Liver (tissue), 9 donors: ENCODE data around the gene STAT2. TPM values are rescaled to one million over a fixed set of nuclear protein-coding genes. Genes with fewer than 3 reads are reported as not detected.

Source experiments
- DNase-seq: peaks from one replicate; pipeline ENCODE4 v3.0.0-alpha.2; 2017; ENCODE audit warnings: low spot score
- H3K27ac ChIP-seq, 2 donors: one replicate each; pipeline ENCODE4 v1.7.0; 2013; ENCODE audit warnings: inconsistent platforms in 2 of 2, low read length in 2 of 2, control low read depth in 1 of 2, low read depth in 1 of 2, mild to moderate bottlenecking in 1 of 2
- H3K27me3 ChIP-seq, 4 donors: one replicate each; pipeline versions ENCODE4 v1.6.1 to v1.7.0; 2013; ENCODE audit warnings: low read length in 3 of 4, inconsistent platforms in 1 of 4, mild to moderate bottlenecking in 1 of 4, moderate library complexity in 1 of 4; ENCODE audit not compliant: control insufficient read depth in 4 of 4, insufficient read depth in 4 of 4
- H3K36me3 ChIP-seq, 4 donors: one replicate each; pipeline versions ENCODE4 v1.6.1 to v1.7.0; 2013; ENCODE audit warnings: low read length in 3 of 4, mild to moderate bottlenecking in 3 of 4, low read depth in 1 of 4, moderate library complexity in 1 of 4; ENCODE audit not compliant: control insufficient read depth in 4 of 4, insufficient read depth in 3 of 4
- H3K4me1 ChIP-seq, 4 donors: one replicate each; pipeline versions ENCODE4 v1.6.1 to v1.7.0; 2013; ENCODE audit warnings: low read length in 3 of 4, mild to moderate bottlenecking in 3 of 4, moderate library complexity in 1 of 4; ENCODE audit not compliant: control insufficient read depth in 4 of 4, insufficient read depth in 4 of 4
- H3K4me3 ChIP-seq, 3 donors: one replicate each; pipeline versions ENCODE4 v1.6.1 to v1.7.0; 2013; ENCODE audit warnings: low read length in 3 of 3, control low read depth in 1 of 3, low read depth in 1 of 3, mild to moderate bottlenecking in 1 of 3
- H3K9ac ChIP-seq, 2 donors: one replicate each; pipeline ENCODE4 v1.7.0; 2013; ENCODE audit warnings: low read length in 2 of 2, mild to moderate bottlenecking in 2 of 2, moderate library complexity in 2 of 2, control low read depth in 1 of 2, low read depth in 1 of 2
- H3K9me3 ChIP-seq, 4 donors: one replicate each; pipeline versions ENCODE4 v1.6.1 to v1.7.0; 2013; ENCODE audit warnings: low read length in 3 of 4; ENCODE audit not compliant: control insufficient read depth in 4 of 4
- FOXA1 ChIP-seq: IDR thresholded peaks from 2 replicates; pipeline ENCODE4 v1.6.1; 2016; ENCODE audit warnings: antibody characterized with exemption
- FOXA2 ChIP-seq: IDR thresholded peaks from 2 replicates; pipeline ENCODE4 v1.6.1; 2016; ENCODE audit warnings: antibody characterized with exemption
- GABPA ChIP-seq, 2 donors: IDR thresholded peaks in 1 of 2; conservative IDR thresholded peaks in 1 of 2; 2 replicates each; pipeline ENCODE4 v1.6.1; 2016; ENCODE audit warnings: antibody characterized with exemption in 2 of 2, mild to moderate bottlenecking in 1 of 2, moderate library complexity in 1 of 2
- HNF4A ChIP-seq, 2 donors: conservative IDR thresholded peaks; 2 replicates each; pipeline ENCODE4 v1.6.1; 2016; ENCODE audit warnings: antibody characterized with exemption in 2 of 2, mild to moderate bottlenecking in 2 of 2
- HNF4G ChIP-seq: IDR thresholded peaks from 2 replicates; pipeline ENCODE4 v1.6.1; 2016; ENCODE audit warnings: antibody characterized with exemption
- JUND ChIP-seq, 2 donors: IDR thresholded peaks; 2 replicates each; pipeline ENCODE4 v1.6.1; 2016; ENCODE audit warnings: antibody characterized with exemption in 2 of 2
- NR2F2 ChIP-seq: IDR thresholded peaks from 2 replicates; pipeline ENCODE4 v1.6.1; 2016; ENCODE audit warnings: antibody characterized with exemption
- RAD21 ChIP-seq, 2 donors: IDR thresholded peaks; 2 replicates each; pipeline ENCODE4 v1.6.1; 2016; ENCODE audit warnings: antibody characterized with exemption in 2 of 2, mild to moderate bottlenecking in 2 of 2
- RXRA ChIP-seq, 2 donors: IDR thresholded peaks; 2 replicates each; pipeline ENCODE4 v1.6.1; 2017 to 2018; ENCODE audit warnings: antibody characterized with exemption in 2 of 2, mild to moderate bottlenecking in 1 of 2
- SP1 ChIP-seq: IDR thresholded peaks from 2 replicates; pipeline ENCODE4 v1.6.1; 2018; ENCODE audit warnings: antibody characterized with exemption, mild to moderate bottlenecking
- TAF1 ChIP-seq: conservative IDR thresholded peaks from 2 replicates; pipeline ENCODE4 v1.6.1; 2016; ENCODE audit warnings: antibody characterized with exemption, mild to moderate bottlenecking
- YY1 ChIP-seq: IDR thresholded peaks from 2 replicates; pipeline ENCODE4 v1.6.1; 2016; ENCODE audit warnings: antibody characterized with exemption, mild to moderate bottlenecking
- WGBS: extraction: QIAGEN DNeasy Blood & Tissue Kit; methylation state at CpG from one replicate; pipeline ENCODE4 v1.1.7; 2013; 5-methylcytosine and 5-hydroxymethylcytosine counted together
- polyA plus RNA-seq, 2 donors: library from polyadenylated mRNA; stranded (reverse) in 1 of 2; unstranded in 1 of 2; fragments of 200-250 nt in 1 of 2; fragments of >200 nt in 1 of 2; fragmentation: Nextera tagmentation in 1 of 2; extraction: Ambion mirVana in 1 of 2; gene quantifications; one replicate each; pipeline versions ENCODE4 v1.2.1 to v1.2.3, GENCODE V29; 2013 to 2015
- total RNA-seq, 2 donors: library from RNA; depleted of rRNA; stranded (reverse); fragments of >200 nt; gene quantifications; one replicate each; pipeline ENCODE4 v1.2.3, GENCODE V29; 2014
- TF ChIP-seq, protein P1 (sequence below): IDR thresholded peaks from 2 replicates; pipeline ENCODE4 v1.6.1; 2016; ENCODE audit warnings: antibody characterized with exemption
- TF ChIP-seq, protein P2 (sequence below): IDR thresholded peaks from 2 replicates; pipeline ENCODE4 v1.6.1; 2016; ENCODE audit warnings: antibody characterized with exemption
- TF ChIP-seq, protein P3 (sequence below): IDR thresholded peaks from 2 replicates; pipeline ENCODE4 v1.6.1; 2016; ENCODE audit warnings: antibody characterized with exemption, mild to moderate bottlenecking
- TF ChIP-seq, protein P4 (sequence below): IDR thresholded peaks from 2 replicates; pipeline ENCODE4 v1.6.1; 2016; ENCODE audit warnings: antibody characterized with exemption
- donor health status: healthy.
- donor health status: healthy.
- donor health status: healthy.
- donor health status: healthy.
- donor health status: healthy.

Gene STAT2
- total and polyA plus RNA-seq, 4 donors = 48.4 to 219 (median 66.6) TPM

DNA sequence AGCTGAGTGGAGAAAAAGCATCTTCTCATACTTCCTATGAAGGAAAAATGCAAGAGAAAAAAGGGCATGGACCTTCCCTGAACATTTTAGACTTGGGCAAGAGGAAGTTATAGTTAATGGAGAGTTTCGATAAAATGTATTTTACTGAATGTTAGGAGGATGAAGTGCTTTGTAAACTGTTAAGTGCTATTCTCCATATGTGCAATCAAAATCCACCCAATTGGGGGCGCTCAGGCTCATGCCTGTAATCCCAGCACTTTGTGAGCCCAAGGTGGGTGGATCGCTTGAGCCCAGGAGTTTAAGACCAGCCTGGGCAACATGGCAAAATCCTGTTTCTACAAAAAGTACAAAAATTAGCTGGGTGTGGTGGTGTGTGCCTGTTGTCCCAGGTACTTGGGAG, 42.2 kb downstream of the STAT2 start:
- Histone ChIP-seq H3K27me3 (no peaks in the 10 kb centered on the region), H3K4me3 (no peak overlapping the region), H3K9me3 (no peaks in the 10 kb centered on the region), H3K9ac (no peak overlapping the region), H3K4me1 (peaks cover 0 to 20% (median 14%) of the 10 kb centered on the region in 4 donors), H3K36me3 (peaks cover 15 to 33% (median 23%) of the 10 kb centered on the region in 4 donors), H3K27ac (no peak overlapping the region)
- 97% methylated on average over 3 of the region's 3 CpGs for WGBS
- TF ChIP-seq FOXA2 = no peak
- TF ChIP-seq RXRA (IDR thresholded peaks at IDR 0.05) = no peak
- TF ChIP-seq RAD21 (IDR thresholded peaks at IDR 0.05) = no peak
- TF ChIP-seq JUND (IDR thresholded peaks at IDR 0.05) = no peak
- TF ChIP-seq, protein P1, sequence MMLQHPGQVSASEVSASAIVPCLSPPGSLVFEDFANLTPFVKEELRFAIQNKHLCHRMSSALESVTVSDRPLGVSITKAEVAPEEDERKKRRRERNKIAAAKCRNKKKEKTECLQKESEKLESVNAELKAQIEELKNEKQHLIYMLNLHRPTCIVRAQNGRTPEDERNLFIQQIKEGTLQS = no peak
- no peak for TF ChIP-seq NR2F2
- no peak for DNase-seq

DNA sequence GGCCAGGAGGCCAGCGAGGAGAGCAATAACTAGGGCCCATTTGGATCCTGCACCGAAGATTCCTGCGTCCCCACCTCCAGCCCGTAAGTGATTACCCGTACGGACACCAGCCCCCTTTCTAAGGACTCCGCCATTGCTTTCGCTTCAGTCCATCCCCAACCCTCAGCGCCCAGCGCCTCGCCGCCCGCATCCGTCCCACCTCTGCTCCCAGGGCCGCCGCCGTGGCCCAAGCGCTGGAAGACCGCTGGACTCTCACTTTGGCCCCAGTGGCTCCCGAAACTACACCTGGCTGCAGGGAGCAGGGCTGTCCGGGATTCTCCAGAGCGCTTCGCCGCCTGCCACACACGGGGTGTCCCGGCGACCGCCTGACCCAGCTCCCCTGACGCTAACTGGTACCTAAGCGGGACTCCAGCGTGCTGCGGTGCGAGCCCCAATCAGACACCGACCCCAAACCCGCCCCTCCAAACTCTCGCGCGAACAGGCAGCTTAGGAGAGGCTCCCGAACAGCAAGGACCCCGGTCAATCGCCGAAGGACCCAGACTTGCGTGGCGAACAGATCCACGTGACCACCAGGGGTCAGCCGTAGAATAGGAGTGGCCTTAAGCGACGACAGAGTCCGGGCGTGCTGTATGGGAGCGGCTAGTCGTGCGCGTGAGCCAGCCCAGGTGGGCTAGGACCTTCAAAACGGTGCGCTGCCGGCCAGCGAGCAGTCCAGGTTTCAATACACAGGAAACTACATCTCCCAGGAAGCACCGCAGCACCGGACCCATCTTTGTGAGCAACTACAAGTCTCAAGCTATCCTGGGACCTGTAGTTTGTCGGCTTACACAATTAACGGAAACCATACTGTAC, 44.1 kb downstream of the STAT2 start, which contains the start of gene CNPY2:
Gene CNPY2 (minus strand): TSS at position 367 of the 852 bp plus-strand sequence. CDS start 771 bp downstream, outside the sequence.
- Histone ChIP-seq H3K27ac (peak within 1 kb of the TSS; percentile 86 to 98), H3K36me3 (peaks cover 15 to 29% (median 20%) of the 10 kb centered on the region in 4 donors), H3K9ac (peak within 1 kb of the TSS; percentile 72 to 88), H3K4me1 (peaks cover 0 to 20% (median 14%) of the 10 kb centered on the region in 4 donors), H3K9me3 (no peaks in the 10 kb centered on the region), H3K4me3 (peak within 1 kb of the TSS; percentile 67 to 81 (median 69)), H3K27me3 (no peaks in the 10 kb centered on the region)
- TF ChIP-seq JUND (IDR thresholded peaks at IDR 0.05) = peak in 1 of 2 donors; percentile 37
- TF ChIP-seq, protein P2, sequence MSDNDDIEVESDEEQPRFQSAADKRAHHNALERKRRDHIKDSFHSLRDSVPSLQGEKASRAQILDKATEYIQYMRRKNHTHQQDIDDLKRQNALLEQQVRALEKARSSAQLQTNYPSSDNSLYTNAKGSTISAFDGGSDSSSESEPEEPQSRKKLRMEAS = peak; percentile 85
- TF ChIP-seq, protein P3, sequence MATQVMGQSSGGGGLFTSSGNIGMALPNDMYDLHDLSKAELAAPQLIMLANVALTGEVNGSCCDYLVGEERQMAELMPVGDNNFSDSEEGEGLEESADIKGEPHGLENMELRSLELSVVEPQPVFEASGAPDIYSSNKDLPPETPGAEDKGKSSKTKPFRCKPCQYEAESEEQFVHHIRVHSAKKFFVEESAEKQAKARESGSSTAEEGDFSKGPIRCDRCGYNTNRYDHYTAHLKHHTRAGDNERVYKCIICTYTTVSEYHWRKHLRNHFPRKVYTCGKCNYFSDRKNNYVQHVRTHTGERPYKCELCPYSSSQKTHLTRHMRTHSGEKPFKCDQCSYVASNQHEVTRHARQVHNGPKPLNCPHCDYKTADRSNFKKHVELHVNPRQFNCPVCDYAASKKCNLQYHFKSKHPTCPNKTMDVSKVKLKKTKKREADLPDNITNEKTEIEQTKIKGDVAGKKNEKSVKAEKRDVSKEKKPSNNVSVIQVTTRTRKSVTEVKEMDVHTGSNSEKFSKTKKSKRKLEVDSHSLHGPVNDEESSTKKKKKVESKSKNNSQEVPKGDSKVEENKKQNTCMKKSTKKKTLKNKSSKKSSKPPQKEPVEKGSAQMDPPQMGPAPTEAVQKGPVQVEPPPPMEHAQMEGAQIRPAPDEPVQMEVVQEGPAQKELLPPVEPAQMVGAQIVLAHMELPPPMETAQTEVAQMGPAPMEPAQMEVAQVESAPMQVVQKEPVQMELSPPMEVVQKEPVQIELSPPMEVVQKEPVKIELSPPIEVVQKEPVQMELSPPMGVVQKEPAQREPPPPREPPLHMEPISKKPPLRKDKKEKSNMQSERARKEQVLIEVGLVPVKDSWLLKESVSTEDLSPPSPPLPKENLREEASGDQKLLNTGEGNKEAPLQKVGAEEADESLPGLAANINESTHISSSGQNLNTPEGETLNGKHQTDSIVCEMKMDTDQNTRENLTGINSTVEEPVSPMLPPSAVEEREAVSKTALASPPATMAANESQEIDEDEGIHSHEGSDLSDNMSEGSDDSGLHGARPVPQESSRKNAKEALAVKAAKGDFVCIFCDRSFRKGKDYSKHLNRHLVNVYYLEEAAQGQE = peak; percentile 69
- peak; percentile 49 to 70 for TF ChIP-seq HNF4A (conservative IDR thresholded peaks at IDR 0.05)
- TF ChIP-seq TAF1 = peak; percentile 73
- TF ChIP-seq HNF4G = no peak
- TF ChIP-seq FOXA1 = no peak
- peak; percentile 56 for TF ChIP-seq NR2F2
- TF ChIP-seq YY1 = peak; percentile 92
- TF ChIP-seq RAD21 (IDR thresholded peaks at IDR 0.05) = peak; percentile 52 to 59
- TF ChIP-seq, protein P1 = no peak
- peak; percentile 73 to 78 for TF ChIP-seq RXRA (IDR thresholded peaks at IDR 0.05)
- peak in 1 of 2 donors; percentile 69 for TF ChIP-seq GABPA (IDR thresholded peaks at IDR 0.05 in 1 of 2, conservative IDR thresholded peaks at IDR 0.05 in 1 of 2)
- TF ChIP-seq FOXA2 = no peak
- TF ChIP-seq SP1 = peak; percentile 78
- TF ChIP-seq, protein P4, sequence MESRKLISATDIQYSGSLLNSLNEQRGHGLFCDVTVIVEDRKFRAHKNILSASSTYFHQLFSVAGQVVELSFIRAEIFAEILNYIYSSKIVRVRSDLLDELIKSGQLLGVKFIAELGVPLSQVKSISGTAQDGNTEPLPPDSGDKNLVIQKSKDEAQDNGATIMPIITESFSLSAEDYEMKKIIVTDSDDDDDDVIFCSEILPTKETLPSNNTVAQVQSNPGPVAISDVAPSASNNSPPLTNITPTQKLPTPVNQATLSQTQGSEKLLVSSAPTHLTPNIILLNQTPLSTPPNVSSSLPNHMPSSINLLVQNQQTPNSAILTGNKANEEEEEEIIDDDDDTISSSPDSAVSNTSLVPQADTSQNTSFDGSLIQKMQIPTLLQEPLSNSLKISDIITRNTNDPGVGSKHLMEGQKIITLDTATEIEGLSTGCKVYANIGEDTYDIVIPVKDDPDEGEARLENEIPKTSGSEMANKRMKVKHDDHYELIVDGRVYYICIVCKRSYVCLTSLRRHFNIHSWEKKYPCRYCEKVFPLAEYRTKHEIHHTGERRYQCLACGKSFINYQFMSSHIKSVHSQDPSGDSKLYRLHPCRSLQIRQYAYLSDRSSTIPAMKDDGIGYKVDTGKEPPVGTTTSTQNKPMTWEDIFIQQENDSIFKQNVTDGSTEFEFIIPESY = peak; percentile 99
- under 1% methylated on average over 62 of the region's 62 CpGs for WGBS
- peak; percentile 94 for DNase-seq
